Glutamatergic neuron (in vitro differentiated cells): ENCODE results near the gene CCK. TPM values are rescaled to one million over a fixed set of nuclear protein-coding genes. Genes with fewer than 3 reads are reported as not detected.

ENCODE experiments used
- DNase-seq: peaks from one replicate; pipeline ENCODE4 v3.0.0; 2022
- H3K27ac Mint-ChIP-seq: one replicate; pipeline ENCODE4 v1.8.0; 2020; ENCODE audit warnings: mild to moderate bottlenecking, mixed read lengths, inconsistent platforms; ENCODE audit not compliant: unreplicated experiment
- H3K27me3 Mint-ChIP-seq: one replicate; pipeline ENCODE4 v1.8.0; 2020; ENCODE audit warnings: mild to moderate bottlenecking, moderate library complexity, mixed read lengths, inconsistent platforms; ENCODE audit not compliant: unreplicated experiment
- H3K36me3 Mint-ChIP-seq: one replicate; pipeline ENCODE4 v1.8.0; 2020; ENCODE audit warnings: mild to moderate bottlenecking, mixed read lengths, inconsistent platforms; ENCODE audit not compliant: unreplicated experiment
- H3K4me1 Mint-ChIP-seq: one replicate; pipeline ENCODE4 v1.8.0; 2020; ENCODE audit warnings: mild to moderate bottlenecking, low read depth, mixed read lengths, inconsistent platforms; ENCODE audit not compliant: unreplicated experiment
- H3K4me3 Mint-ChIP-seq: one replicate; pipeline ENCODE4 v1.8.0; 2020; ENCODE audit warnings: mild to moderate bottlenecking, mixed read lengths, inconsistent platforms; ENCODE audit not compliant: unreplicated experiment
- H3K9me3 Mint-ChIP-seq: one replicate; pipeline ENCODE4 v1.8.0; 2020; ENCODE audit warnings: mild to moderate bottlenecking, moderate library complexity, mixed read lengths, inconsistent platforms; ENCODE audit not compliant: unreplicated experiment
- total RNA-seq: library from RNA; stranded (reverse); fragmentation: NEBNext Ultra II Directional; extraction: Animal tissue kit (Norgen Biotek cat#: 25700); gene quantifications from one replicate; pipeline ENCODE4 v1.2.1, GENCODE V29; 2021; ENCODE audit not compliant: unreplicated experiment
- TF ChIP-seq, protein P1 (sequence below): fragments of 200-600 bp; sonication (generic); IDR thresholded peaks from one replicate; pipeline ENCODE4 v1.5.0; 2021; ENCODE audit not compliant: partially characterized antibody, unreplicated experiment

Gene CCK
- total RNA-seq, 1 donor from 2014 or later = not detected

DNA sequence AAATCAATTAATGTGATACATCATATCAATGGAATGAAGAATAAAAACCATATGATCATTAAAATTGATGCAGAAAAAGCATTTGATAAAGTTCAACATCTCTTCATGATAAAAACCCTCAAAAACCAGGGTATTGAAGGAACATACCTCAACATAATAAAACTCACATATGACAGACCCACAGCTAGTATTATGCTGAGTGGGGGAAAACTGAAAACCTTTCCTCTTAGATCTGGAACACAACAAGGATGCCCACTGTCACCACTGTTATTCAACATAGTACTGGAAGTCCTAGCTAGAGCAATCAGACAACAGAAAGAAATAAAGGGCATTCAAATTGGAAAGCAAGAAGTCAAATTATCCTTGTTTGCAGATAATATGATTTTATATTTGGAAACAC is 30.5 kb downstream of the CCK start:
- DNase-seq = no peak
- peaks cover 2% of the 10 kb centered on the region for H3K9me3 Mint-ChIP-seq
- no peak overlapping the region for H3K27ac Mint-ChIP-seq
- peaks cover 14% of the 10 kb centered on the region for H3K36me3 Mint-ChIP-seq
- no peaks in the 10 kb centered on the region for H3K27me3 Mint-ChIP-seq
- H3K4me3 Mint-ChIP-seq = no peak overlapping the region
- no peaks in the 10 kb centered on the region for H3K4me1 Mint-ChIP-seq
- TF ChIP-seq, protein P1, sequence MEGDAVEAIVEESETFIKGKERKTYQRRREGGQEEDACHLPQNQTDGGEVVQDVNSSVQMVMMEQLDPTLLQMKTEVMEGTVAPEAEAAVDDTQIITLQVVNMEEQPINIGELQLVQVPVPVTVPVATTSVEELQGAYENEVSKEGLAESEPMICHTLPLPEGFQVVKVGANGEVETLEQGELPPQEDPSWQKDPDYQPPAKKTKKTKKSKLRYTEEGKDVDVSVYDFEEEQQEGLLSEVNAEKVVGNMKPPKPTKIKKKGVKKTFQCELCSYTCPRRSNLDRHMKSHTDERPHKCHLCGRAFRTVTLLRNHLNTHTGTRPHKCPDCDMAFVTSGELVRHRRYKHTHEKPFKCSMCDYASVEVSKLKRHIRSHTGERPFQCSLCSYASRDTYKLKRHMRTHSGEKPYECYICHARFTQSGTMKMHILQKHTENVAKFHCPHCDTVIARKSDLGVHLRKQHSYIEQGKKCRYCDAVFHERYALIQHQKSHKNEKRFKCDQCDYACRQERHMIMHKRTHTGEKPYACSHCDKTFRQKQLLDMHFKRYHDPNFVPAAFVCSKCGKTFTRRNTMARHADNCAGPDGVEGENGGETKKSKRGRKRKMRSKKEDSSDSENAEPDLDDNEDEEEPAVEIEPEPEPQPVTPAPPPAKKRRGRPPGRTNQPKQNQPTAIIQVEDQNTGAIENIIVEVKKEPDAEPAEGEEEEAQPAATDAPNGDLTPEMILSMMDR = no peak

DNA sequence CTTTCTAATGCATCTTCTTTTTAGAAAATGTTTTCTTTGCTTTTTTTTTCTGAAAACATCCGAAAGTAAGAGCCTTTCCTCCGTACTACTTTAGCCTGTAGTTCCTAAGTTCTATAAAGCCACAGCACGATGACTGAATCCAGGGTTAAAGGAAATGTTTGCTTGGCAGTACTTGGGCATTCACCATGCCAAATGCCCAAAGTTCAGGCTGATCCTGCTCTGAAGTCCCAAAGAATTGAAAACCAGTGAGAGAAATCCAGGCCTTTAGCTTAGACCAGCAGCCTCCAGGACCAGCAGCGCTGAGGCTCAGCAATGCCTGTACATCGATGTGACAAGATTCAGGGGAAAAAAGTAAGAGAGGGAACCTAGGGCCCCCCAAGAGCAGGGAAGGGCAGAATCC is 35.1 kb downstream of the CCK start:
- DNase-seq = no peak
- Mint-ChIP-seq H3K36me3 (peaks cover 14% of the 10 kb centered on the region), H3K27me3 (peaks cover 5% of the 10 kb centered on the region), H3K9me3 (peaks cover 3% of the 10 kb centered on the region), H3K4me3 (no peak overlapping the region), H3K4me1 (peaks cover 5% of the 10 kb centered on the region), H3K27ac (no peak overlapping the region)
- TF ChIP-seq, protein P1 = no peak

DNA sequence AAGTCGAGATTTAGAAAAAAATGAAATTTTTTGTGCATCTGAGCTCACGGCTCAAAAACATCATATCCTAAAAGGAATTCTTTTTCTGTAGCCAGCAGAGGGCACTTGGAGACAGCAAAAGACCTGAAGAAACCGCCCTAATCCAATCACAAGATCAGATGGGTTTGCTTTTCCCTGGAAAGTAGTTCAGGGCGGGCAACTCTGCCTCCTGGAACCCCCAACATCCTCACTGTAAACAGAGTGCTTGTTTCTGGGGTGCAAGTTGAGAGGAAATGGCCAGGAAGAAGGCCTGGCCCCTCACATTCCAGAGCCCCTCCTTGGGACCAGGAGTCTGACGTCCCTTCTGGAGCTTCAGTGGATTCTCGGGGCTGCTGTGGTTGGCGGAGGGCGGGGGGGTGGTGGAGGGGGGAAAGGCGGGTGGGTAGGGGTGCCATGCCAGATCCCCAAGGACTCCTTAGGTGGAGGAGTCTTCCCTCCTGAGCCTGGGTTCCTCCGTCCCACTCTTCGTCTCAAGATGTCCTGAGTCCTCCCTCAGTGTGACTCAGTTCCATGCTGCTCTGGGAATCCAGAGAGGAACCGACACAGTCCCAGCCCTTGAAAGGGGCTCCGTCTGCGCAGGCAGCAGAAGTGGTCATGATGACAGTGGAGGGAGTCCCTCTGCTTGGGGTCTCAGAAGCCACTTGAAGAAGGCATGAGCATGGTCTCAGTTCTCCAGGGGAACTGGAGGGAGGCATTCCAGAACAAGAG is 35.9 kb downstream of the CCK start:
- no peak for DNase-seq
- Mint-ChIP-seq H3K4me1 (peaks cover 5% of the 10 kb centered on the region), H3K27me3 (peaks cover 5% of the 10 kb centered on the region), H3K27ac (no peak overlapping the region), H3K36me3 (peaks cover 18% of the 10 kb centered on the region), H3K4me3 (no peak overlapping the region), H3K9me3 (peaks cover 3% of the 10 kb centered on the region)
- TF ChIP-seq, protein P1 = peak; percentile 50

DNA sequence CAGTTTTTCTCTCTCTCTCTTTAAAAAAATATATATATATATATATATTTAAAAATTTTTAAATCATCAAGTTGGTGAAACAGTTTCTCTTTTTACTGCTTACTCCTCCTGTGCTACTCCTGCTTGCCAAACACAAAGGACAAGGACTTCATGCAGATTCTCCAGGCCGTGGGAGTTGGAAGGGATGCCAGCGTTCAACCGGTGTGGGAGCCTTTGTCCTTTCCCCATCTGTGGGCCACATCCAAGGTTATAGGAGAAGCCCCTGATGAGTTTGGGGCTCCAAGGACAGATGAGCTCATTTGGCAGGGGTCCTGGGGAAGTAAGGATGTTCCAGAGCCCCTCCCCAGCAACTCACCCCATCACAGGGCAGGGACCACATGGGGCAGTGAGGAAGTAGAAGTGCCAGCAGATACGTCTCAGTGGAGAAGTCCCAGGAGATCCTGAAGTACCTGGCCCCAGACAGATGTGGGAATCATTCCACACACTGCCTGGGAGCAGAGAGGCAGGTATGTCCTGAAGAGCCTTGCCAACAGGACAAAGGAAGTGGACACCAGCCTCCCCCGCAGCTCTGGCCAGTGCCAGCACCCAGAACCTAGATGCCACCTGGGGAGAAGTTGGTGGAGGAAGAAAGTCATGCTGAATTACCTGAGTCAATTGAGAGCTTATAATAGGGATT is 36.6 kb downstream of the CCK start:
- TF ChIP-seq, protein P1 = no peak
- DNase-seq = no peak
- Mint-ChIP-seq H3K36me3 (peaks cover 21% of the 10 kb centered on the region), H3K4me1 (peaks cover 5% of the 10 kb centered on the region), H3K4me3 (no peak overlapping the region), H3K9me3 (peaks cover 5% of the 10 kb centered on the region), H3K27ac (no peak overlapping the region), H3K27me3 (peaks cover 5% of the 10 kb centered on the region)

DNA sequence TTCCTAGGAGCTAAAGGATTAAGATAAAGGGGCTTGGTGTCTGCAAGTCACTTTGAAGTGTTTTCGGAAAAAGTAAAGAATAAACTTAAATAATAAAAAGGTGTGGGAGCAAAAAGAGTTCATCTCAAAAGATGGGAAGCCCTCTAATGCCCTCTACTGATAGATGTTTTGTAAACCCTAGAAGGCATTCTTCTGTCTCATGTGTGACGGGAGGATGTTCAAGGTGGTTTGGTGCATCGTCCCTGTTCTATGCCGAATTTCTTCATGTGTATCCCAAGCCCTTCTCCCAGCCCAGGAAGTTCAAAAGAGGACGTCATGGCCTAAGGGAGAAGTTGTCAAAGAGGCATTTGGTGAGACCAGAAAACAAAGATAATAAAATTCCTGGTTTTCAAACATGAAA is 37.2 kb downstream of the CCK start:
- no peak overlapping the region for H3K27ac Mint-ChIP-seq
- TF ChIP-seq, protein P1 = no peak
- DNase-seq = no peak
- peaks cover 9% of the 10 kb centered on the region for H3K9me3 Mint-ChIP-seq
- no peak overlapping the region for H3K4me3 Mint-ChIP-seq
- H3K4me1 Mint-ChIP-seq = peaks cover 5% of the 10 kb centered on the region
- H3K36me3 Mint-ChIP-seq = peaks cover 22% of the 10 kb centered on the region
- peaks cover 5% of the 10 kb centered on the region for H3K27me3 Mint-ChIP-seq
